K562 (cell line): ENCODE measurements around the gene TXNL1. TPM values are rescaled to one million over a fixed set of nuclear protein-coding genes. Genes with fewer than 3 reads are reported as not detected.
A peak's percentile ranks its signal among the peaks of the same experiment; 100 is the strongest.

ENCODE experiments used
- E2F3 ChIP-seq: fragments of 250-450 bp; sonication (Bioruptor Pico); IDR thresholded peaks from 2 replicates; pipeline ENCODE4 v1.4.0; 2020; ENCODE audit warnings: mild to moderate bottlenecking
- E2F4 ChIP-seq: sonication (generic); formaldehyde crosslinking; IDR thresholded peaks from 2 replicates; pipeline ENCODE4 v1.8.0; 2022; ENCODE audit warnings: mild to moderate bottlenecking, low read depth, missing genetic modification reagents
- EGR1 ChIP-seq: fragments of 450-650 bp; conservative IDR thresholded peaks from 2 replicates; pipeline ENCODE4 v1.6.1; 2017; ENCODE audit warnings: mild to moderate bottlenecking
- FOXJ2 ChIP-seq: fragments of 200-800 bp; sonication (Bioruptor generic); IDR thresholded peaks from 2 replicates; pipeline ENCODE4 v1.6.1; 2016; ENCODE audit warnings: missing genetic modification characterization, missing compliant biosample characterization
- GATAD2B ChIP-seq: fragments of 450-650 bp; IDR thresholded peaks from 2 replicates; pipeline ENCODE4 v1.6.1; 2017; ENCODE audit warnings: mild to moderate bottlenecking, borderline replicate concordance
- KDM5B ChIP-seq: fragments of 200-600 bp; sonication (generic); IDR thresholded peaks from 2 replicates; pipeline ENCODE4 v1.6.1; 2012; ENCODE audit warnings: low read depth, mild to moderate bottlenecking, moderate library complexity, low read length, control low read depth, inconsistent platforms; ENCODE audit not compliant: insufficient replicate concordance
- L3MBTL2 ChIP-seq: fragments of 450-650 bp; IDR thresholded peaks from 2 replicates; pipeline ENCODE4 v1.6.1; 2016; ENCODE audit warnings: mild to moderate bottlenecking, moderate library complexity
- LARP7 ChIP-seq: fragments of 450-650 bp; IDR thresholded peaks from 2 replicates; pipeline ENCODE4 v1.6.1; 2016
- MCM3 ChIP-seq: fragments of 450-650 bp; IDR thresholded peaks from 2 replicates; pipeline ENCODE4 v1.6.1; 2016
- MEF2A ChIP-seq: IDR thresholded peaks from 2 replicates; pipeline ENCODE4 v1.6.1; 2011; ENCODE audit warnings: low read depth, mild to moderate bottlenecking, low read length, moderate library complexity; ENCODE audit not compliant: control insufficient read depth
- MYC ChIP-seq, 2 experiments: fragments of 250-450 bp in 1 of 2; sonication (Bioruptor Pico) in 1 of 2; IDR thresholded peaks; 2 replicates each; pipeline versions ENCODE4 v1.5.1 to v1.6.1; 2012 to 2021; ENCODE audit warnings: low read depth in 2 of 2, borderline replicate concordance in 1 of 2, improper control_type of control experiment in 1 of 2, low read length in 1 of 2, mild to moderate bottlenecking in 1 of 2, moderate library complexity in 1 of 2
- NFATC3 ChIP-seq: fragments of 450-650 bp; IDR thresholded peaks from 2 replicates; pipeline ENCODE4 v1.6.1; 2017; ENCODE audit warnings: mild to moderate bottlenecking
- POLR3A ChIP-seq: IDR thresholded peaks from 2 replicates; pipeline ENCODE4 v1.6.1; 2011; ENCODE audit warnings: borderline replicate concordance, mild to moderate bottlenecking, moderate library complexity; ENCODE audit not compliant: insufficient read length, insufficient read depth; ENCODE audit errors: extremely low read depth
- PPARD ChIP-seq: fragments of 250-450 bp; sonication (Bioruptor Pico); IDR thresholded peaks from 2 replicates; pipeline ENCODE4 v1.8.0; 2022; ENCODE audit warnings: inconsistent platforms, mild to moderate bottlenecking, moderate library complexity
- RBM17 ChIP-seq: fragments of 200-400 bp; formaldehyde crosslinking; IDR thresholded peaks from 2 replicates; pipeline ENCODE4 v1.6.1; 2017; ENCODE audit warnings: low read depth, mild to moderate bottlenecking, low read length, borderline replicate concordance
- RBM39 ChIP-seq: fragments of 200-400 bp; formaldehyde crosslinking; optimal IDR thresholded peaks from 2 replicates; pipeline ENCODE3; 2018; ENCODE audit warnings: low read depth, low read length
- SLC30A9 ChIP-seq: fragments of 250-450 bp; sonication (Bioruptor Pico); IDR thresholded peaks from 2 replicates; pipeline ENCODE4 v1.8.0; 2022; ENCODE audit warnings: mild to moderate bottlenecking, moderate library complexity
- SRSF9 ChIP-seq: fragments of 200-400 bp; formaldehyde crosslinking; IDR thresholded peaks from 2 replicates; pipeline ENCODE4 v1.6.1; 2017; ENCODE audit warnings: low read depth, low read length, borderline replicate concordance
- TARDBP ChIP-seq: fragments of 450-650 bp; IDR thresholded peaks from 2 replicates; pipeline ENCODE4 v1.6.1; 2016
- TEAD2 ChIP-seq: fragments of 450-650 bp; IDR thresholded peaks from 2 replicates; pipeline ENCODE4 v1.6.1; 2016; ENCODE audit warnings: missing genetic modification characterization, control low read depth, missing compliant biosample characterization
- THRAP3 ChIP-seq: fragments of 450-650 bp; IDR thresholded peaks from 2 replicates; pipeline ENCODE4 v1.6.1; 2016; ENCODE audit warnings: mild to moderate bottlenecking, inconsistent platforms, borderline replicate concordance
- YY1 ChIP-seq, 3 experiments: IDR thresholded peaks; 2 replicates each; pipeline ENCODE4 v1.6.1; 2011; ENCODE audit warnings: low read length in 2 of 3, mild to moderate bottlenecking in 2 of 3, moderate library complexity in 2 of 3, borderline replicate concordance in 1 of 3, control low read depth in 1 of 3, low read depth in 1 of 3; ENCODE audit not compliant: insufficient read depth in 3 of 3, insufficient replicate concordance in 2 of 3, control insufficient read depth in 1 of 3, insufficient read length in 1 of 3; ENCODE audit errors: extremely low read depth in 1 of 3
- ZBTB1 ChIP-seq: sonication (generic); formaldehyde crosslinking; IDR thresholded peaks from 2 replicates; pipeline ENCODE4 v1.8.1; 2023; ENCODE audit warnings: missing genetic modification reagents, low read depth, mild to moderate bottlenecking, borderline replicate concordance
- ZFPM2 ChIP-seq: fragments of 250-450 bp; sonication (Bioruptor Pico); IDR thresholded peaks from 2 replicates; pipeline ENCODE4 v1.5.1; 2022; ENCODE audit warnings: mild to moderate bottlenecking
- ZKSCAN3 ChIP-seq: fragments of 250-450 bp; sonication (Bioruptor Pico); IDR thresholded peaks from 2 replicates; pipeline ENCODE4 v1.4.0; 2020
- polyA plus RNA-seq, 8 experiments: library from polyadenylated mRNA; depleted of rRNA in 4 of 8; stranded (reverse) in 5 of 8; unstranded in 3 of 8; fragments of >200 nt; fragmentation: Nextera tagmentation in 2 of 8; fragmentation: Illumina TruSeq in 1 of 8; extraction: Ambion mirVana in 2 of 8; extraction: Trizol in 1 of 8; gene quantifications; 2 replicates each; pipeline versions ENCODE4 v1.2.1 to v1.2.3, GENCODE V29; 2011 to 2014; ENCODE audit warnings: inconsistent platforms in 1 of 8, missing spikeins in 1 of 8
- total RNA-seq, 7 experiments: library from RNA; depleted of rRNA in 6 of 7; stranded (reverse); fragments of >200 nt in 6 of 7; fragmentation: Illumina TruSeq in 2 of 7; extraction: Trizol in 2 of 7; gene quantifications; 2 replicates each; pipeline versions ENCODE4 v1.2.1 to v1.2.3, GENCODE V29; 2011 to 2021; ENCODE audit warnings: low replicate concordance in 1 of 7
- TF ChIP-seq, protein P1 (sequence below): fragments of 450-650 bp; conservative IDR thresholded peaks from 2 replicates; pipeline ENCODE4 v1.6.1; 2016; ENCODE audit warnings: missing genetic modification characterization, low read depth, mild to moderate bottlenecking, missing compliant biosample characterization, moderate library complexity

The TXNL1 gene
- total and polyA plus RNA-seq, 9 of the 15 experiments (the other 6 are each of a cell fraction or from before 2014, with no cell fraction given): 45.4 to 103 (median 65.7) TPM

GRCh38 chr18:56638232-56639103, at the start of gene TXNL1 (continued):
- TF ChIP-seq E2F3 (CRISPR knock-in tag) (no peak), TARDBP (no peak), EGR1 (peak; percentile 65), L3MBTL2 (peak; percentile 48; the same call in 1 of the 2 replicates), MEF2A (no peak), POLR3A (no peak), RBM39 (no peak), SLC30A9 (no peak), FOXJ2 (tag) (no peak), ZFPM2 (CRISPR knock-in tag) (no peak), LARP7 (no peak), NFATC3 (no peak), ZKSCAN3 (no peak), ZBTB1 (CRISPR knock-in tag) (no peak), YY1 (IDR thresholded peaks at IDR 0.05; ENCODE audit: borderline replicate concordance in 1 of 3, control insufficient read depth in 1 of 3, extremely low read depth in 1 of 3, insufficient read depth in 3 of 3, insufficient read length in 1 of 3, insufficient replicate concordance in 2 of 3, low read depth in 1 of 3, low read length in 2 of 3) (peak in 2 of 3 experiments; percentile 24 to 26), GATAD2B (no peak), THRAP3 (no peak), PPARD (no peak), MYC (IDR thresholded peaks at IDR 0.05; ENCODE audit: low read depth, low read length) (peak; percentile 60; the same call in 1 of the 2 replicates), MYC (CRISPR knock-in tag; IDR thresholded peaks at IDR 0.05; ENCODE audit: borderline replicate concordance, low read depth) (no peak), RBM17 (no peak), E2F4 (CRISPR knock-in tag) (no peak), TEAD2 (tag) (no peak), SRSF9 (no peak), MCM3 (no peak), KDM5B (peak; percentile 63)
- TF ChIP-seq, protein P1, sequence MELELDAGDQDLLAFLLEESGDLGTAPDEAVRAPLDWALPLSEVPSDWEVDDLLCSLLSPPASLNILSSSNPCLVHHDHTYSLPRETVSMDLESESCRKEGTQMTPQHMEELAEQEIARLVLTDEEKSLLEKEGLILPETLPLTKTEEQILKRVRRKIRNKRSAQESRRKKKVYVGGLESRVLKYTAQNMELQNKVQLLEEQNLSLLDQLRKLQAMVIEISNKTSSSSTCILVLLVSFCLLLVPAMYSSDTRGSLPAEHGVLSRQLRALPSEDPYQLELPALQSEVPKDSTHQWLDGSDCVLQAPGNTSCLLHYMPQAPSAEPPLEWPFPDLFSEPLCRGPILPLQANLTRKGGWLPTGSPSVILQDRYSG (tag): no peak
